Hematopoietic multipotent progenitor cell treated with erythropoietin and hydrocortisone succinate and interleukin-3 and kit ligand, for 8 days (in vitro differentiated cells): Measurements from ENCODE around the gene GFRA1.

Experiments
- DNase-seq: peaks from one replicate; pipeline ENCODE4 v3.0.0-alpha.2; 2015

GFRA1 gene

DNA sequence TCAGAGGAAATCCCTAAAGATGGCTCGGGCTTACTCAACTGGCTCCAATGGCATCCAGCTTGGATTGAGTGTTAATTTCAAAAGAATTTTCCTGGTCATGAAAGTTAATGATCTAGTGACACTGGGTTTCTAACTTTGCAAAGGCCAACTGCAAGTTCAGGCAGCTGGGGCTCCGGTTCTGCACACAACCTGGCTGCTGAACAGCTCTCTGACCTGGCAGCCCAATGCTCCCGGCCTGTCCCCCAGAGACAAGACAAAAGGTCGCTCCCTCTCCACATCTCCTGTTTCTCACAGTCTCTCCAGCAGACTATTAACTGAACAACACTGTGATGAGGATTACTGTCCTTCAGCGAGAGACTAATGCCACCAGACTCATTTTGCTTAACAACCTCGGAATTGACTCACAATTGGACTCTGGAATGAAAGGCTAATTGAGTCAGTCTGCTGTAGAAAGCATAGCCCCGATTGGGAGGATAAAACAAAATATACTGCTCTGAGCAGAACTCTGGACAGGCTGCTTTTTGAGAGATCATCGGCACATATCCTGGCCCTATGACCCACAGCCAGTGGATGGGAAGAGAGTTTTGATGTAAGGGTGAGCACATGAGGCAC, 174.5 kb downstream of the GFRA1 start:
- DNase-seq: no peak

DNA sequence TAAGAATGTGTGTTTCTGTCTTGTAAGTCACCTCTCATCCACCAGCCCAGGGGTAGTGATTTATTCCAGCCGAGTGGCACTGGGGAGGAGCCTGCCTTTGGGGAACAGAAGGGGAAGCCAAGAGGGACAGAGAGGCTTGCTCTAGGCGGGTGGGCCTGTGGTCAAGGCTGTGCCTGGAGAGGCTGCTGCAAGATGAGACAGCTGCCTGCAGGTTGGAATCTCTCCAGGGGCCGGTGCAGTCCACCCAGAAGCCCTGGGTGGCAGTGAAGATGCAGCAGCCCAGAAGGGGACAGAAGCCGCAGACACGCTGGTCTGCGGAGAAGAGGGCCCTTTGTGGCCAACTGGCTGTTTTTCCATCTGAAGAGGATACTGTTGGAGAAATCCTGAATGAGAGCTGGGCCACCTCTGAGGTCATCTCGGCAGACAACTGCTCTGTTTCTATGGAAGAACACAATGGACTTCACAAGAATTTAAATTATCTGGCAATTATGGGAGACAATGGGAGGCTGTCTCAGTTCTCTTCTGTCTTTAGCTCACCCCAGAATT, 175.7 kb downstream of the GFRA1 start:
- DNase-seq: no peak

DNA sequence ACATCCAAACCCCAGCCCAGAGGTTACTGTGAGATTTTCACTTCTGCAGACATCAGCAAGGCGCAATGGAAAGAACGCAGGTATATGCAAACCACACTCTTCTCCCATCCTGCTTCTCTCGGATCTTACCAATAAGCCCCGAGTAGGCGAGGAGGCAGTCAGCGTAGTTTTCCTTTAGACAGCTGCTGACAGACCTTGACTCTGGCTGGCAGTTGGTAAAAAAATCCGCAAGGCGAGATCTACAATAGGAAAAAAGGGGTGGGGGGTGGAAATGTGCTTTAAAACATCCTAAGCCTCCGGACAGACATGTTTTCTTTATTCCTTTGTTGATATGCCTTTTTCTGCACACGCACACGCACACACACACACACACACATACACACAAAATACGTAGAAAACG, 176.5 kb downstream of the GFRA1 start:
- DNase-seq: no peak

DNA sequence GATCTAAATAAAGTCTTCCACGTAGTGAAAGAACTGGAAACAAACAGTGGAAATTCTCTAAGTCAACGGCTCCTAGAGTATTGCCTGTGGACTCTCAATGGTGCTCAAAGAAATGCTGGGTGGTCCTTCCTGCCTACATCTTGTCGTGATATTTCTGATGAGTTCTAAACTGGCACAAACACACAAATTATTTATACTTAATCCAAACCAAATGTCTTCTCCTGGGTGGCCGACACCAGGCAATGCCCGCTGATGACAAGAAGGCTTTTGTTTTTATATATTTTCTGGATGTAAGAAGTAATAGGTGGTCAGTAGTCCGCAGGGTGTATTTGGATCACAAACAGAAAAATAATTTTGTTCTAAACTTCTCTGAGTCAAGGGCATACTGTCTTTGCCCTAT, 178.7 kb downstream of the GFRA1 start:
- DNase-seq: no peak

- DNase-seq: no peak
Measured at GRCh38 chr10:116093031-116093430, 180.0 kb downstream of the GFRA1 start.

GRCh38 chr10:116088985-116089384, 184.0 kb downstream of the GFRA1 start:
- no peak for DNase-seq

- DNase-seq: no peak
Measured at GRCh38 chr10:116085323-116085722, 187.7 kb downstream of the GFRA1 start.

GRCh38 chr10:116084161-116084560, 188.8 kb downstream of the GFRA1 start:
- no peak for DNase-seq

DNA sequence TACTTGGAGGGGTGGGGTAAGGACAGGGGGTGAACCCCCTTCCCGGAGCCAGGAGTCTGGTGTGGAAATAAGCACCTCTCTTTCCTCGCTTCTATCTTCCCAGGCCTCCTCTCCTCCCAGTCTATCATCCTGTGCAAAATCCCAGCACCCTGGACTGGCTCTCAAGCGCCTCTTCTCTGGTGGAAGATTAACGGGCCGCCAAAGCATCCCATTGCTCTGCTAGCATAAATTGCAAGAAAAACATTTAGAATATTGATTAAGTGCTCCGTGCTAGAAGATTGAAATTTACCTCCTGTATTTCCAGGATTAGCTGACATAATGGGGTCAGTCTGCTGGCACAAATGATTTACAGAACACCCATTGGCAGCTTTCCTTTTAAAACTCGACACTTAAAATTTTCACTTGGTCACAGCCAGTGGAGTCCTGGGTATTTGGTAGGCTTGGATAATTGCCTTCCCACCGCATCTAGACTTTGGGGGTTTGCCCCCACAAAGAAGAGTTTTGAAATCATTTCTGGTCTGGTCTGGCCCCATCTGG, 189.7 kb downstream of the GFRA1 start:
- no peak for DNase-seq

DNA sequence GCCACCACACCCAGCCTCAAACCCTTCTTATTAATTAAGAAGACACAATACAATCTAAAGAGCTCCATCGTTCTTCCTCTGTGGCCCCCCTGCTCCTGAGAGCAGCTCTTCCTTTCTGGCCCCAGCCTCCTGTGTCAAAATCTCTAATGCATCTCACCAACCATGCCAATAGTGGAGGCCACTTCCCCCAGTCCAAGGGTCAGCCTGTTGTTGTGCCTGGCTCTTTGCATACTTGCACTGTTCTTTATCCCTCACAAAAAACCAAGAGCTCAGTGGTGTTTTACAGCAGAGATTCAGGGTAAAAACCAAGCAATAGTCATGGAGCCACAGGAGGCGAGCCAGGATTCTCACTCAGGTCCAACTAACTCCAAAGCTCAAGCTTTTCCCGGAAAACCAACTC, 190.2 kb downstream of the GFRA1 start:
- no peak for DNase-seq

- no peak for DNase-seq
Measured at GRCh38 chr10:116082206-116082605, 190.8 kb downstream of the GFRA1 start.

- no peak for DNase-seq
Measured at GRCh38 chr10:116080553-116080952, 192.5 kb downstream of the GFRA1 start.

DNA sequence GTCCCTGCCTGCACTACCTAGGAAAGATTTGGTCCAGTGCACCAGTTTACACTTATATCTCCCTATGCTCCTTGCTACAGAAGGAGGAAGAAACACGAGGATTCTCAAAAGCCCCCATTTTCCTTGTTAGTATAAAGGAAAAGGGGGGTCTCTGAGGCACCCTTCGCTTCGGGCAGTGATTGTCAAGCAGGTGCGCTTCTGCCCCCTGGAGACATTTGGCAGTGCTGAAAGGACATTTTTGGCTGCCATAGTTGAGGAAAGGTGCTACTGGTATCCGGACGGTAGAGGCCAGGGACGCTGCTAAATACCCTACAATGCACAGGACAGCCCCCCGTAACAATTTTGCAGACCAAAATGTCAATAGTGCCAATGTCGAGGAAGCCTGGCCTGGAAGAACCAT, 193.7 kb downstream of the GFRA1 start:
- no peak for DNase-seq

DNA sequence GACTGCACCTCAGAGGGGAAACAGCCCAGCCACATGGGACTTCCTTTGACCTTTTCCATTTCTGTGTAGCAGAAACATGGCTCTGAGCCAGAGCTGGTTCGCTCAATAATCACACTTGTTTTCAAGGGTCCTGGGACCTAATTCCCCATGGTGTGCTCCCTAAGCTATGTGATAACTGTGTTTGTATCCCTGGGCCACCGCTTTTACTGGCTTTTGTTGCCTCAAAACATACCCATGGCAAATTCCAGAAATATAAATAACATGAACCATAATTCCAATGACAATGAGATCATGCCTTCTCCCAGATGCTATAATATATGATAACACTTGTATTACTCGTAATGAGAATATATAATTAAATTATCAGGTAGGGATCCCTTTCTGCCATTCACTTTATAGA, 196.4 kb downstream of the GFRA1 start:
- no peak for DNase-seq

- DNase-seq: no peak
Measured at GRCh38 chr10:116073510-116073909, 199.5 kb downstream of the GFRA1 start.

DNA sequence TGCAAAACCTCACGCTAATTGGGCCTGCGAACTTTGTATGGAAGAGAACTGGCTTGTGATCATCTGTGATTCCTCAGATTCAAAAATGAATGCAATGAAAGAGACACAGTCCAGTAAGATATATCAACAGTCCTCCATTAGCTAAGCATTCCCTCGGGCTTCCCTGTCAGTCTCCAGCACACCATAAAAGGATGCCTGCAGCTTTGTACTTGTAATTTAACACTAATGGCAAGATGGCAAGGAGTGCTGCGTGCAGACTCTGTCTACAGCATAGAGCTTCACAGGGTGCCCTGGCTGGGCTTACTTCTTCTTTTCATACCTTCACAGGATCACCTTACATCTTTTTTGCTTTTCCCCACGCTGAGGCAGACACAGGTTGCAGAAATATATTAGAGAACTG, 200.0 kb downstream of the GFRA1 start:
- no peak for DNase-seq

- no peak for DNase-seq
Measured at GRCh38 chr10:116071453-116072148, 201.4 kb downstream of the GFRA1 start.

- no peak for DNase-seq
Measured at GRCh38 chr10:116070743-116071320, 202.2 kb downstream of the GFRA1 start.

GRCh38 chr10:116069856-116070255, 203.2 kb downstream of the GFRA1 start:
- DNase-seq: no peak

GRCh38 chr10:116067825-116068224, 205.2 kb downstream of the GFRA1 start:
- DNase-seq: no peak

DNA sequence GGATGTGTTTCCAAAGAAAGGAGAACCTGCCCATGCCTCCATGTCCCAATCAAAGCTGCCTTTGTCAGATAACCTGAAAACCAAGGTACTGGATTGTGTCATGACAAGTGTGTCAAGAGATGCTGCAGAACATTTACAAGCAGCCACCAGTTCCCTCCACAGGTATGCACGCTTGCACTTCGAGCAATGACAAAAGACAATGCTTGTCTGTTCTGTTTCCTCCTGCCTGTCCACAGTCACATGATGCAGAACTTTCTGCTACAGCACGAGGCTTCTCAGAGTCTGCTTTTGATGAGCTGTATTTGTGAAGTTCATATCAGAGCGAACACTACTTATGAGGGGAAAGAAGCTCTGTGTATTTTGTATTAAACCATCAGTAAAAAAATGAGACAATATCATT, 209.9 kb downstream of the GFRA1 start:
- no peak for DNase-seq

DNA sequence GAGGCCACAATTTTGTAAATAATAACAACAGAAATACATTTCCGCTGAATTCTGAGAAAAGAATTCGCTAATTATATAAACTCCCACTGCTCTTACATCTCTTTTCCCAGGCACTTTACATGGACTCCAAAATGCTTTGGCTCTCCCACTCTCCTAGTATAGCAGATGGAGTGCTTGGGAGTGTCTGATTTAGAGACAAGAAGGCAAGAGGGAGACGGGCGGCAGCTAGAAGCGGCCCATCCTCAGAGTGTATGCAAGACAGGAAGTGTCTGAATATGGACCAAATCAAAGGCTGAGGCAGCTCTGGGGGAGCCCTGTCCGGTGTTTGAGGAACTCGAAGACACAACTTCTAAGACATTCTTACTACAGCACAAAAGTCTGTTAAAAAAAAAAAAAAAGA, 212.1 kb downstream of the GFRA1 start:
- DNase-seq: no peak

GRCh38 chr10:116059320-116059719, 213.7 kb downstream of the GFRA1 start:
- DNase-seq: no peak
